HG03280 (cell line): ENCODE measurements around the gene THAP8.

Experiments
- ATAC-seq: cut with Tn5 transposase; IDR thresholded peaks from one replicate; pipeline ENCODE4 v1.9.1; 2021; ENCODE audit warnings: mild to moderate bottlenecking, moderate library complexity; ENCODE audit not compliant: unreplicated experiment

THAP8 gene

DNA sequence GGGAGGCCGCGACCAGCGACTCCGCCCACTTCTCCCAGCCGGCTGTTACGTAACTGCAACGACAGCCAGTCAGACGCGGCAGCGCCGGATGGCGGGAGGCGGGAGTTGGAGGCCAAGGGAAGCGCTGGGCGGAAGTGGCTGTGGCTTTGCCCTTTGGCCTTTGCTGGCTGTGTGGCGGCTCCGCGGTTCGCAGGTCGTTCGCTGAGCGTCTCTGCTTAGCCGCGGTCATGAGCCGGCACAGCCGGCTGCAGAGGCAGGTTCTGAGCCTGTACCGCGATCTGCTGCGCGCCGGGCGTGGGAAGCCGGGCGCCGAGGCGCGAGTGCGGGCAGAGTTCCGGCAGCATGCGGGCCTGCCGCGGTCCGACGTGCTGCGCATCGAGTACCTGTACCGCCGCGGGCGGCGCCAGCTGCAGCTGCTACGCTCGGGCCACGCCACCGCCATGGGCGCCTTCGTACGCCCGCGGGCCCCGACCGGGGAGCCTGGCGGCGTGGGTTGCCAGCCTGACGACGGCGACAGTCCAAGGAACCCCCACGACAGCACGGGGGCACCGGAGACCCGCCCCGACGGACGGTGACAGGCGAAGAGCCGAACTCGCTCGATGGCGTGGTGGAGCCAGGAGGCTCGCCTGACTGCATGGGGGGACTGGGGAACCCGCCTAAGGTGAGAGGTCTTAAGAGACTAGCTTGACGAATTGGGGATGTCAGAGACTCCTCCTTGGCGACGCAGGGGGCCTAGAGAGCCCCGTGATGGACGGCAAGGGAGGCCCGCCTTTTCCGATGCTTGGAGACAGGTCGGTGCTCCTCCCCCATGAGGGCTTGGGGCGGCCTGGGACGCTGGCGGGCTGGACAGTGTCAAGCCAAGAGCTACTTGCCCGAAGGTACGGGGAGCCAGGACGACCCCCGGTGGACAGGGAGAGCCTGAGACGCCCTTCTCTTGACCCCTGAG, 58.8 kb downstream of the THAP8 start, which contains the start of gene SDHAF1:
Gene SDHAF1 (plus strand): TSS at position 141 of the 946 bp plus-strand sequence. CDS start 87 bp downstream, at position 228.
- peak; percentile 88 for ATAC-seq

DNA sequence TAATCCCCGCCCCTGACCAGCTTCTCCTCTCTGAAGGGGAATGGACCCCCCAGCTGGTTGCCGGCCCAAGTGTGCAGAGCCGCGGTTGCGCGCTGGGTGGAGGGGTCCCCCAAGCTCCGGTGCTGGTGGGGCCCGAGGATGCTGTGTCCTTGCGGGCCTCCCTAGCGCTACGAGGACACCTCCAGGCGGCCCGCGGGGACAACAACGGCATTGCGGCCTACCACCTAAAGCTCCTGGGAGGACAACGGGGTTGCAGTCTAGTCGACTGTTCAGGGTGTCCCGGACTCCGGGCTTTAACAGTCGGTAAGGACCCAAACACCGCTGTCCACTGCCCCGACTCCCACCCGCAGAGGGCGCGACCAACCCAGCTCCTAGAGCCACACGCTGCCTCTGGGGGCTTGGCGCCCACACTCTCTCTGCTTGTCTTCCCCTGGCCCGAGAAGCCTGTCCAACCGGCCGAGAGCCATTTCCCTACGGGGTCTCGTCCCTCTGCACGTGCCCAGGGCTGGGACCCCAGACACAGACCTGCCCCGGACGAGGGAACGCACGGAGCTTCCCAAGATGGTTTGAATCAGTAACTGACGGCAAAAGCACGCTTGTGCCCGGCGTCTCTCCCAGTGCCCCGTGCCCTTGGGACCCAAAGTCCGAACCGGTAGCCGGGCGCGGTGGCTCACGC, 60.0 kb downstream of the THAP8 start:
- no peak for ATAC-seq

DNA sequence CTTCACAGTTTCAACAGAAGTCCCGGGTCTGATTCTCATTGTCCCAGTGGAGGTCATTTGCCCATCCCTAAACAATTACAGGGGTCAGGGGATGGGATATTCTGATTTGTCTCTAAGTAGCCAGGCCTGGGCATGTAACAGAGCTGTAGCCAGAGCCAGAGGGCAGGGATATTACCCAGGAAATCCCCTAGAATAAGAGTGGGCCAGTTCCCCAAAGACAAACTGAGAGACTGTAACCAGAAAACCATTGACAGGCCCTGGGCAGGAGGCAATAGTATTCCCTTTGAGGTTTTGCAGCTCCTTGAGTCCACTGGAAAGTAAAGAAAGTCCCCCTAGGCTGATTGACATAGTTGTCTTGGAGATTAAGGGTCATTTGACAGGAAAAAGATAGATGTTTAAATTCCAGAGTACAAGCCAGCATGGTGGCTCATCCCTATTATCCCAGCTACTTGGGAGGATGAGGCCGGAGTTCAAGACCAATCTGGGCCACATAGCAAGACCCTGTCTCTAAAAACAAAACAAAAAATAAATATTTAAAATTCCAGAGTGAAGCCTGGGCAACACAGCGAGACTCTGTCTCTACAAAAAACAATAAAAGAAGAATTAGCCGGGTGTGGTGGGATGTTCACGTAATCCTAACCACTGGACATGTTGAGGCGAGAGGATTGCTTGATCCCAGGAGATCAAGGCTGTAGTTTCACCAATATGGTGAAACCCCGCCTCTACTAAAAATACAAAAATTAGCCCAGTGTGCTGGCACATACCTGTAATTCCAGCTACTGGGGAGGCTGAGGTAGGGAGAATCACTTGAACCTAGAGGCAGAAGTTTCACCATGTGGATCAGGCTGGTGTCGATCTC, 60.9 kb downstream of the THAP8 start:
- ATAC-seq: no peak

DNA sequence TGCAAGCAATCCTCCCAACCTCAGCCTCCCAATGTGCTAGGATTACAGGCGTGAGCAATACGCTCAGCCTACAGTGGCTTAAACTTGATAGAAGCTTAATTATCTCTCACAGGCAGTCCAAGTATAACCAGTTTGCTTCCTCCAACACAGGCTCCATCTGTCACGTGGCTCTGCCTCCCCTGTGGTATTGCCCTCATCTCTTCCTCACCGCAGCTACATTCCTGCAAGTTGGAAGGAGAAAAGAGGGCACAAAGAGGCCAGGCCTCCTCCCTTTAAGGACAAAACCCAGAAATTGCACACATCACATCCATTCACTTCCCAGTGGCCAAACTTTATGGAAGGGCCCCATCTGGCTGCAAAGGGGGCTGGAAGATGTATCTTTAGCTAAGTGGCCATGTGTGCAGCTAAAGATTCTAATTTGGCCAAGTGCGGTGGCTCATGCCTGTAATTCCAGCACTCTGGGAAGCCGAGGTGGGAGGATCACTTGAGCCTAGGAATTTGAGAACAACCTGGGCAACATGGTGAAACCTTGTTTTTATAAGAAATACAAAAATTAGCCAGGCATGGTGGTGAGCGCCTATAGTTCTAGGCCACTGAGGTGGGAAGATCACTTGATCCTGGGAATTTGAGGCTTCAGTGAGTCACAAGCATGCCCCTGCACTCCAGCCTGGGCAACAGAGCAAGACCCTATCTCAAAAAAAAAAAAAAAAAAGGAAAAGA, 62.2 kb downstream of the THAP8 start:
- ATAC-seq: no peak

DNA sequence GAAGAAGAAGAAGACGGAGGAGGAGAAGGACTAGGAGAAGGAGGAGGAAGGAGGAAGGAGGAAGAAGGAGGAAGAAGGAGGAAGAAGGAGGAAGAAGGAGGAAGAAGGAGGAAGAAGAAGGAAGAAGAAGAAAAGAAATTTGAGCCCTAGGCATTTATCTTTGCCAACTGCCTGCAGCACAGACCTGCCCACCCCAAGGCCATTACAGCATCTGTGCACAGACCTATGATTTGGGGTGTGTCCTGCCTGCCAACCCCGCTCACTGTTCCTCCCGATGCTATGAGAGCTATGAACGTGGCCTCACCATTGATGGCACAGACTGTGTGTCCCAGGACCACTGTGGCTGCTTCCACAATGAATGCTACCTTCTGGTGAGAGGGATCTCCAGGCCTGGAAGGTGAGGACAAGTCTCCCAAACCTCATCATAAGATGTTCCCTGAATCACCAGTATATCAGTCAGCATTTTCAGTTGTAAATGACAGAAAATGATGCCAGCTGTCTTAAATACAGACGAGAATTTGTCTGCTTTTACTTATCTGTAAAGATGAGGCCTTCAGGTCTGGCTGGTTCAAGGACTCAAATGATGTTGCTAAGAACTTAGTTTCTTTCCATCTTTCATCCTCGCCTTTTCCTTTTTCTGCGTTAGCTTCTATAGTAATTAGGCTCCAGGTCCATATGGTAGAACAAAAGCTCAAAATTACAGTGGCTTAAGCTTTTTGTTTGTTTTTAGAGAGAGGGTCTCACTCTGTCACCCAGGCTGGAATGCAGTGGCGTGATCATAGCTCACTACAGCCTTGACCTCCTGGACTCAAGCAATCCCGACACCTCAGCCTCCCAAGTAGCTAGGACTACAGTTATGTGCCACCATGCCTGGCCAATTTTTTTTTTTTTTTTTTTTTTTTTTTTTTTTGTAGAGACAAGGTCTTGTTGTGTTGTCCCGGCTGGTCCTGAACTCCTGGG, 63.0 kb downstream of the THAP8 start:
- no peak for ATAC-seq

DNA sequence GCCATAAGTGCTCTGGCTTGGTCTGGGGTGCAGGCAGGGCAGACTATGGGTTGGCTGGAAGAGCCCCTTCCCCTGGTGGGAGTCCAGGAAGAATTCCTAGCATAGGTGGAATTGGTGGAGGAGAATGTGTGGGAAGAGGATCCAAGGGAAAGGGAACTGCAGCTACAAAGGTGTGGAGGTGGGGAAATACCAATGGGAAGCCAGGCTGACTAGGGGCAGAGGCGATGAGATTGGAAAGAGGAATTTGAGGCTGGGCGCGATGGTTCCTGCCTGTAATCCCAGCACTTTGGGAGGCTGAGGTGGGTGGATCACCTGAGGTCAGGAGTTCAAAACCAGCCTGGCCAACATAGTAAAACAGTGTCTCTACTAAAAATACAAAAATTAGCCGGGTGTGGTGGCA, 63.9 kb downstream of the THAP8 start:
- ATAC-seq: no peak

DNA sequence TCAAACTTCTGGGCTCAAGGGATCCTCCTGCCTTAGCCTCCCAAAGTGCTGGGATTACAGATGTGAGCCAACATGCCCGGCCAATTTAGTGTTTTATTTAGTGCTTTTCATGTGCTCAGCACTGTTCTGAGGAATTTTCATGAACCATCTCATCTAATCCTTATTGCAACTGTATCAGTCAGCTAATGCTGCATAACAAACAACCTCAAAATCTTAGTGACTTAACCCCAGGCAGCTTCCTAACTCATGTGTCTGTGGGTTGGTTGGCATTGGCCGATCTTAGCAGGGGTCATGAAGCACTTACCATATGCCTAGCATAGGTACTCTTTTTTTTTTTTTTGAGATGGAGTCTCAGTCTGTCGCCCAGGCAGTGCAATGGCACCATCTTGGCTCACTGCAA, 65.3 kb downstream of the THAP8 start:
- ATAC-seq: no peak

DNA sequence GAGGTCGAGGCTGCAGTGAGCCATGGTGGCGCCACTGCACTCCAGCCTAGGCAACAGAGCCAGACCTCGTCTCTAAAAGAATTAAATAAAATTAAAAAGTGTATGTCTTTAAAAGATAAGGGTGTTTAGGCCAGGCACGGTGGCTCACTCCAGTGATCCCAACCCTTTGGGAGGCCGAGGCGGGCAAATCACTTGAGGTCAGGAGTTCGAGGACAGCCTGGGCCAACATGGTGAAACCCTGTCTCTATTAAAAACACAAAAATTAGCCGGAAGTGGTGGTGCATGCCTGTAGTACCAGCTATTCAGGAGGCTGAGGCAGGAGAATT, 66.6 kb downstream of the THAP8 start:
- no peak for ATAC-seq

DNA sequence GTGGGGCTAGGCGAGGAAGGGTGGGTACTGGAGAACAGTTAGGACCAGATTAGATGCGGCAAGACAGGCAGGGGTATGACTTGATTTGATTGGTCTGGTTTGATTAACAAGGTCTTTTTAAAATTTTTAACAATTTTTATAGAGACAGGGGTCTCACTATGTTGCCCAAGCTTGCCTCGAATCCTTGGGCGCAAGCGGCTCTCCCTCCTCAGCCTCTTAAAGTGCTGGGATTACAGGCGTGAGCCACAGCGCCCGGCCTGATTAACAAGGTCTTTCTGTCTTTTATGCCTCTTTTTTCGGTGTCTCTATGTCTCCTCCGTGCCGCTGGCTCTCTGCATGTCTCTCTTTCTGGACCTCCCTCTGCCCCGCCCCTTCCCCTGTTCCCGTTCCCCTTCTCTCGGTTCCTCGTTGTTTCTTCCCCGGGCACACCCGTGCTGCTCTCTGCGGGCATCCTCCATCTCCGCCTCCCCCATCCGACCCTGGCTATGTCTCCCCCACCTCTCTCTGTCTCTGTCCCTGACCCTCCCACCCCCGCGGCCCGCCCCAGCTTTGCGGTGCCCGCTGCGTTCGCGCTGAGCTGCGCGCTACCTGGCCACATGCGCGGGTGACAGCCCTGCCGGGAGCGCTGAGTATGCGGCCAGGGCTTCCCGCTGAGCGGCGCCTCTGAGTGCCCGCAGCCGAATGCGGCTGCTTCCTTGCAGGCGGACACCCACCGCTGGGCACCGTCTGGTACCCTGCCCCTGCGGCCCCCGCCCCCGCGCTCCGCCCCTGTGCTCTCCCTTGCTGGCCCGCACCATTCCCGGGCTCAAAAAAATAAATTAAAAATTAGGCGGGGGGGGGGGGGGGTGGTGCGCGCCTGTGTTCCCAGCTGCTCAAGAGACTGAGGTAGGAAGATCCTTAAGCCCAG, 67.2 kb downstream of the THAP8 start:
- no peak for ATAC-seq

DNA sequence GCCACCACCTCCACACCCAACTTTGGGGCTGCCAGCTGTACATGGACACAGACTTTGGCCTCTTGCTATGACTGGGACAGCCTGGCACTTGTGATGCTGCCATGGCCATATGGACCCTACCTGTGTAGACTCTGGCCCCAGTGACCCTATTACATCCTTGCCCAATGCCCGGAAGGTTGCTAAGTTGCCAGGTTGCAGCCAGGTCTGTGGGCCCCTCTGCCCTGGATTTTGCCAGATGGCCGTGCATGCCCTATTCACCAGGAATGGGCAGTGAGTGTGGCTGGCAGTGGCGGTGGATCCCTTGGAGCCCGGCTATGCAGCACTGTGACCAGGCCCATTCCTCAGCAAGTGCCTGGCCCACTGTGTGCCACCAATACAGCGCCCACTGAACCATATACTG, 68.0 kb downstream of the THAP8 start:
- no peak for ATAC-seq
